ENCODE measurements around the gene SIRT2.
A peak's percentile ranks its signal among the peaks of the same experiment; 100 is the strongest.
"Not testable (repeated sequence)": the region's sequence is repeated elsewhere in the genome, so short reads cannot be mapped to it uniquely, and the experiment has no call there.

Gene SIRT2

DNA sequence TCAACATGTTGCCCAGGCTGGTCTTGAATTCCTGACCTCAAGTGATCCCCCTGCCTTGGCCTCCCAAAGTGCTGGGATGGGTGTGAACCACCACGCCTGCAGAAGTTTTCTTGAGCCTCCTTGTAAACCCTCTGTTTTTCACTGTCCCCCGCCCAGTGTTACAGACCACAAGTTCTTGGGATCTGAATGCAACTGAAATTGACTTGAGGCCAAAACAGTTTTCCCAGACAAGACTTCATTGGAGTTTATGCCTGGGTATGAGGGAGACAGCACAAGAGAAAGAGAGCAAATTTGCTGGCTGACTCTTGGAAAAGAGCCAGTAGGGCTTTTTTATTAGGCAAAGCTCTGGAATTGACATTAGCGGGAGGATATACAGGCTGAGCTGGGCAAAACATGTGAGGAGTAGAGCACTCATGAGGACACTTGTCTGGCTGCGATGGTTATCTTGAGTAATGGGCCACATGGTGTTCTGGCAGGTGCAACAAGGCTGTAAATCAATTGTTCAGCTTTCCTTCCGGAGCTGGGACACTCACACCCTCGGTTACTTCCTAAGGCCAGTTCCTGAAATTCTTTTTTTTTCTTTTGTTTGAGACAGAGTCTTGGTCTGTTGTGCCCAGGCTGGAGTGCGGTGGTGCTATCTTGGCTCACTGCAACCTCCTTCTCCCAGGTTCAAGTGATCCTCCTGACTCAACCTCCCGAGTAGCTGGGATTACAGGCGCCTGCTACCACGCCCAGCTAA is 36.9 kb downstream of the SIRT2 start:
- peak; percentile 62 for DNase-seq

- no peak for DNase-seq
These were observed 38.0 kb downstream of the SIRT2 start for GRCh38 chr19:38861368-38861767.

DNA sequence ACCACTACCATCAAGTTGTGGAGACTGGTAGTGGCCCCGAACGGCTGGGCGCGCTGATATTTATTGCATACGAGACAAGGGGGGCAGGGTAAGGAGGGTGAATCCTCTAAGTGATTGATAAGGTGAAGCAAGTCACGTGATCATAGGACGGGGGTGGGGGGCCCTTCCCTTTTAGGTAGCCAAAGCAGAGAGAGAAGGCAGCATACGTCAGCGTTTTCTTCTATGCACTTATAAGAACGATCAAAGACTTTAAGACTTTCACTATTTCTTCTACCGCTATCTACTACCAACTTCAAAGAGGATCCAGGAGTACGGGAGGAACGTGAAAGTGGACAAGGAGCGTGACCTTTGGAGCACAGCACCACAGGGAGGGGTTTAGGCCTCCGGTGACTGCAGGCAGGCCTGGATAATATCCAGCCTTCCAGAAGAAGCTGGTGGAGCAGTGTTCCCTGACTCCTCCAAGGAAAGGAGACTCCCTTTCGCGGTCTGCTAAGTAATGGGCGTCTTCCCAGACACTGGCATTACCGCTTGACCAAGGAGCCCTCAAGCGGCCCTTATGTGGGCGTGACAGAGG is 39.7 kb downstream of the SIRT2 start:
- not testable (repeated sequence) for DNase-seq

DNA sequence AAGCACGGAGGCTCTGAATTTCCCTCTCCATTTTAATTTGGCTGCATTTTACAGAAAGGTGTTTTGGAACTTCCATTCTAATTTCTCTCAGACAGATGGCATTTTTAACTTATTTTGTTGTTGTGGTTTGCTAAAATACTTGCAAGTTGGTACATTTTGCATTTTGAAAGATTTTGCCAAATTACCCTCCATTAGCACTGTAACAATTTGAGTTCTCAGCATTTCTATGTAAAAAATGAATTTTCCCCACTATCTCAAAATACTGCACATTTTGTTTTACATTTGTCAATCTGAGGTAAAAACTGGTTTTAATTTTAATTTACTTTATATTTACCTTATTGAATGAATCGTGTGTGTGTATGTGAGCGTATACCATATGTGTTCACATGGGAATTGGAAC is 42.6 kb downstream of the SIRT2 start:
- no peak for DNase-seq

DNA sequence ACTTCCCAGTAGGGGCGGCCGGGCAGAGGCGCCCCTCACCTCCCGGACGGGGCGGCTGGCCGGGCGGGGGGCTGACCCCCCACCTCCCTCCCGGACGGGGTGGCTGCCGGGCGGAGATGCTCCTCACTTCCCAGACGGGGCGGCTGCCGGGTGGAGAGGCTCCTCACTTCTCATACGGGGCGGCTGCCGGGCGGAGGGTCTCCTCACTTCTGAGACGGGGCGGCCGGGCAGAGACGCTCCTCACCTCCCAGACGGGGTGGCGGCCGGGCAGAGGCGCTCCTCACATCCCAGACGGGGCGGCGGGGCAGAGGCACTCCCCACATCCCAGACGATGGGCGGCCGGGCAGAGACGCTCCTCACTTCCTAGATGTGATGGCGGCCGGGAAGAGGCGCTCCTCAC is 43.7 kb downstream of the SIRT2 start:
- DNase-seq: not testable (repeated sequence)

DNA sequence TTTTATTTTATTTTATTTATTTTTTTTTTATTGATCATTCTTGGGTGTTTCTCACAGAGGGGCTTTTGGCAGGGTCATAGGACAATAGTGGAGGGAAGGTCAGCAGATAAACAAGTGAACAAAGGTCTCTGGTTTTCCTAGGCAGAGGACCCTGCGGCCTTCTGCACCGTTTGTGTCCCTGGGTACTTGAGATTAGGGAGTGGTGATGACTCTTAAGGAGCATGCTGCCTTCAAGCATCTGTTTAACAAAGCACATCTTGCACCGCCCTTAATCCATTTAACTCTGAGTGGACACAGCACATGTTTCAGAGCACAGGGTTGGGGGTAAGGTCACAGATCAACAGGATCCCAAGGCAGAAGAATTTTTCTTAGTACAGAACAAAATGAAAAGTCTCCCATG is 44.5 kb downstream of the SIRT2 start:
- DNase-seq: not testable (repeated sequence)

DNA sequence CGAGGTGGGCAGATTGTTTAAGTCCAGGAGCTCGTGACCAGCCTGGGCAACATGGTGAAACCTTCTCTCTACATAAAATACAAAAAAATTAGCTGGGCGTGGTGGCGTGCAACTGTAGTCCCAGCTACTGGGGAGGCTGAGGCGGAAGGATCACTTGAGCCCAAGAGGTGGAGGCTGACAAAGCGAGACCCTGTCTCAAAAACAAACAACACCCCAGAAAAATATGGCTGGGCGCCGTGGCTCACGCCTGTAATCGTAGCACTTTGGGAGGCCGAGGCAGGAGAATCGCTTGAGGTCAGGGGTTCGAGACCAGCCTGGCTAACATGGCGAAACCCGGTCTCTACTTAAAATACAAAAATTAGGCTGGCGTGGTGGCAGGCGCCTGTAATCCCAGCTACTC is 46.2 kb downstream of the SIRT2 start:
- DNase-seq: no peak

GRCh38 chr19:38852231-38853044 is 47.0 kb downstream of the SIRT2 start:
- DNase-seq: no peak

DNA sequence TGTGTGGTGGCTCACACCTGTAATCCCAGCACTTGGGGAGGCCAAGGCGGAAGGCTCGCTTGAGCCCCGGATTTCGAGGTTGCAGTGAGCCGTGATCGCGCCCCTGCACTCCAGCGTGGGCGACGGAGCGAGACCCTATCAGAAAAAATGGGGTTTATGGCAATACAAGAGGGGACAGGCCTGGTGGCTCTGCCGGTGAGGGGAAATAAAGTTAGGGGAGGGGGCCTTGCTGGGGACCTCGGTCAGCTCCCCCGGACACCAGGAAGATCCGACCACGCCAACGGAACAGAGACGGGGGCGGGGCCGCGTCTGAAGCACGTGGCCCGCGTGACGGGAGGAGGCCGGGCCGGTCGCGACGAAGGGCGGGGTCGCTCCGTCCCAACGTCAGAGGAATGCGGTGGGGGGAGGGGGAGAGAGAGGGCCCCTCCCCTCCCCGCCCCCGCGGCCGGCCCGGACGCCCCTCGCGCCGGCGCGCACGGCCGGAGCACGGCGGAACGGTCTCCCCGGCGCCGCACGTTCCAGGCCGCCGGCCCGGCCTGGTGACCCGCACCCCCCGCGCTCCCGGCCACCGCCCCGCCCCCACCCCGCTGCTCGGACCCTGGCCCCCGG is 47.7 kb downstream of the SIRT2 start:
- peak; percentile 78 for DNase-seq

DNA sequence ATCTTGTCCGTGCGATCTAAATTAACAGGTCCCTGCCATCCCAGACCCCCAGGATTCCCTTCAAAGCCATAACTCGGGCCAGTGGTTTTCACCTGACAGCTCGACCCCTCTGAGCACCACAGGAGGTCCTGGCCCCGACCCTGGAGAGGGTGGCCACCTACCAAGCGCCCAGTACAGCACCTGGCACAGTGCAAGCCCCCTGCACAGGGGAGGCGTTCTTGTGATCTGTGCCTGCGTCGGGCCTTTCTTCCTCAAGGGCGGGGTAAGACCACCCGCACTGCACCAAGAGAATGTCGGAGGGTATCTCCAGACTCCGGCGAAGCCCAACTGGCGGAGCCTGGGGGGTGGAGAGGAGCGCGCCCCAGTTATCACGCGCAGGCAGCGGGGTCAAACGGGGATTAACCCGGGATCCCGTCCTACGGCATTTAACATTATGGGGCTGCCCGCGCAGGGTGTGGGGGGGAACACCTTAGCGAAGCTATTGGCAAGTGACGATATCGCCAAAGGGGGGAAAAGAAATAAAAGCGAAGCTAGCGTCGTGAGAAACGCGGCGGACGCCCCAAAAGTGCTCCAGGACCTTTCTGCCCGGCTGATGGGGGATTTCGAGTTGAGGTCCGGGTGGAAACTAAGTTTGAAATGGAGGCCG is 48.3 kb downstream of the SIRT2 start:
- no peak for DNase-seq

- no peak for DNase-seq
These were observed 48.9 kb downstream of the SIRT2 start for GRCh38 chr19:38850436-38850975.

- peak; percentile 100 for DNase-seq
These were observed 49.5 kb downstream of the SIRT2 start, which contains the start of gene HNRNPL for GRCh38 chr19:38849860-38850435. Gene HNRNPL (minus strand): TSS chr19:38849986. CDS start chr19:38849966, 20 bp downstream.

- DNase-seq: peak; percentile 93
These were observed 50.1 kb downstream of the SIRT2 start for GRCh38 chr19:38849147-38849859.

DNA sequence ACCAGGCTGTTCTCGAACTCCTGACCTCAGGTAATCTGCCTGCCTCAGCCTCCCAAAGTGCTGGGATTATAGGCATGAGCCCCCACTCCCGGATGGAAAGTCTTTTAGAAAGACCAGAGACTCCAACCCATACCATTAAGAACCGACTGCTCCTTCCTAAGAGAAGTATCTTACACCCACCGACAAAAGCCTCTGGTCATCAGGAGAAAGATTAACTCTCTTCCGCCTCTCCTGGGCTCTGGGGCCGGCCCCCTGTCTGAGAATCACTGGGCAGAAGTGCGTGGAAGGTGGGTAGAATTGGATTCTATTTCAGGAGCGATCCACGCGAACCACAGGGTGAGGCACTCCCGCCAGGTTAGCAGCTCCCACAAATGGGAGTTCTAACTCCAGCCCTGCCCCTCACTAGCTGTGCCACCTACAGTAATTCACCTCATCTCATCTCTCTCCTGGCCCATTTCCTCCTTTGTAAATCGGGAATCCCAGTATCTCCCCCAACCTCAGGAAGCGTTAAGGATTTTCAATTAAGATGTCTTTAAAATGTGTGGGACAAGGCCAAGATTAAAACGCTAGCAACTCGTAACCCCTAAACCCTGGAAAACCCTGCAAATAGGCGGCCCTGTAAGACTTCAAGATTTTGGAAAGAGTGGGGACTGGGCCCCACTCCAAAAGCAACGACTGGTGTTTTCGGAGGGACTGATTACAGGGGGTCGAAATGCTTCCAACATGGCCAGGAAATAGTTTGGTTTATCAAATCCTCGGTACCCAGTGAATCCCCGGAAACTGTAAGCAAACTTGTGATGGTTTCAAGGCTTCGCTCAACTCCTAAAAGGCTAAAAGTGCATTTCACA is 50.9 kb downstream of the SIRT2 start:
- no peak for DNase-seq

GRCh38 chr19:38846097-38846496 is 53.3 kb downstream of the SIRT2 start:
- no peak for DNase-seq

DNA sequence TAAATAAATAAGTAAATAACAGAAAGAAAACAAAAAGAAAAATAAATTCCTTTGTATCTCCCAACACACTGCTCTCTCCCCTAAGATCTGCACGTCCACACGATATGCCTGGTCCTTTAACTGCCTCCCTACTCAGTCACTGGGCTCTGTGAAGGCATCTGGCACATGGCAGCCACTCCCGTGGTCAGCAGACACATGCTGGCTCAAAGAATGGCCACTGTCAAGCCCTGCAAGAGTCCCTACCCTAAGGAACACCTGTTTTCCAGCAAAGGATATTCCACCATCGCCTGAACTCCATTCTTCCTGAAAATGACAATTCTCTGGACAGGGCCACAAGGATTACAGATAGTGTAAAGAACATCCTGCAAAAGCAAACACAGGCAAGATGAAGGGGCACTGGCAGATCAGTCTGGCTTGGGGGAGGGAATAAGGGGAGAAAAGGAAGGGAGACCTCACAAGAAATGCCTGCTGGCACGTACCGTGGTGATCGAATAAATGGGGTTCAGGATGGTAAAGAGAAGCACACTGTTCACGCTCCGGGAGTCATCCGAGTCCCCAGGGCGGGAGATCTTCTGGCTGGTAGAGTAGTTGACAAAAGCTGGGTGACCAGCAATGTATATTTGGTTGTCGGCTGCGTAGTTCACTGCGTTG is 53.9 kb downstream of the SIRT2 start:
- DNase-seq: no peak

DNA sequence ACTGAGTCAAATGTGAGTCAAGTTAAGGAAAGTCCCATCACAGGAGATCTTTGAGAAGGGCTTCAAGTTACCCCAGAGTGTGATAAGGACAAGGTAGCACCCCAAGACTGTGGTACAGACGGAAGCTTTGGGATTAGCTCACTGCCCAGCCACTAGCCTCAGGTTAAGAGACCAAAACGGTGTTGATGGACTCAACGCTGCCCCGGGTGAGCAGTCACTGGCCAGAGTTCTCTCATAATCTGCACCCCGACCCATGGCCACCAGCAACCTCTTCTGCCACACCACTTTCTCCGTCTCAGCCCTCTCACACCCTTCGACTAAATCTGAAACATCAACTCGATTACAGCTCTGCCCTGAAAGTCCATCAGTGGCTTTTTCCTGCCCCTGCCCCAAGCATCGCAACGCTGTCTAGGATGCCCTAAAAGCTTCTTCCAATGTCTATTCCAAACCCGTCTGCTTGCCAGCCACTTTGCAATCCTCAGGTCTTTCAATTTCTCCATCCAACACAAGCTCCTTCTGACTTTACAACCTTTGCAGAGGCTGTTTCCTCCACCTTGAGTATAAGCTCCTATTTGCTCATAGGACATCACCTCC is 55.2 kb downstream of the SIRT2 start:
- DNase-seq: no peak

GRCh38 chr19:38843175-38843758 is 56.2 kb downstream of the SIRT2 start:
- DNase-seq: no peak
